AG09319 (cell line): ENCODE data around the gene CBLL1.

Experiments used
- DNase-seq: peaks from one replicate; pipeline ENCODE4 v3.0.0-alpha.2; 2010; ENCODE audit warnings: low read depth; ENCODE audit errors: extremely low read depth
- TF ChIP-seq, protein P1 (sequence below): IDR thresholded peaks from 2 replicates; pipeline ENCODE4 v1.5.1; 2011; ENCODE audit warnings: low read depth, mild to moderate bottlenecking, inconsistent platforms, low read length, moderate library complexity

The CBLL1 gene

DNA sequence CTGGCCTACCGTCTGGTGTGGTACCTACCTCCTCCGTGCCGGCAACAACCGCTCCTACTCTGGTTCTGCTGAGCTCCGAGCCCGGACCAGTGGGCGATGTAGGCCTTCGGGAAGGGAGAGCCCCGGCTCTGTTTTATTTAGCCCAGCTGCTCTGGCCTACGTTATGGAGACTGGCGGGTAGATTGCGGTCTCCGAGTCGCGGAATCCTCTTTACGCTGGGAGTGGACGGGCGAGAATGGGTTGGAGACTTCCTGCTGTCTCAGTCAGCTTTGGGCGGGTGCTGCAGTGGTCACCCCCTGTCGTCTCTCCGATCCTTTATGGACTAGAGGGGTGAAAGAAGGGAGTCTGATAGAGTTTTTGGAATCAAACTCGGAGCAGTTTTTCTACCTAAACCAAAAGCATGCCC is 406 bp downstream of the CBLL1 start:
- TF ChIP-seq, protein P1, sequence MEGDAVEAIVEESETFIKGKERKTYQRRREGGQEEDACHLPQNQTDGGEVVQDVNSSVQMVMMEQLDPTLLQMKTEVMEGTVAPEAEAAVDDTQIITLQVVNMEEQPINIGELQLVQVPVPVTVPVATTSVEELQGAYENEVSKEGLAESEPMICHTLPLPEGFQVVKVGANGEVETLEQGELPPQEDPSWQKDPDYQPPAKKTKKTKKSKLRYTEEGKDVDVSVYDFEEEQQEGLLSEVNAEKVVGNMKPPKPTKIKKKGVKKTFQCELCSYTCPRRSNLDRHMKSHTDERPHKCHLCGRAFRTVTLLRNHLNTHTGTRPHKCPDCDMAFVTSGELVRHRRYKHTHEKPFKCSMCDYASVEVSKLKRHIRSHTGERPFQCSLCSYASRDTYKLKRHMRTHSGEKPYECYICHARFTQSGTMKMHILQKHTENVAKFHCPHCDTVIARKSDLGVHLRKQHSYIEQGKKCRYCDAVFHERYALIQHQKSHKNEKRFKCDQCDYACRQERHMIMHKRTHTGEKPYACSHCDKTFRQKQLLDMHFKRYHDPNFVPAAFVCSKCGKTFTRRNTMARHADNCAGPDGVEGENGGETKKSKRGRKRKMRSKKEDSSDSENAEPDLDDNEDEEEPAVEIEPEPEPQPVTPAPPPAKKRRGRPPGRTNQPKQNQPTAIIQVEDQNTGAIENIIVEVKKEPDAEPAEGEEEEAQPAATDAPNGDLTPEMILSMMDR, result no peak
- DNase-seq, result no peak

DNA sequence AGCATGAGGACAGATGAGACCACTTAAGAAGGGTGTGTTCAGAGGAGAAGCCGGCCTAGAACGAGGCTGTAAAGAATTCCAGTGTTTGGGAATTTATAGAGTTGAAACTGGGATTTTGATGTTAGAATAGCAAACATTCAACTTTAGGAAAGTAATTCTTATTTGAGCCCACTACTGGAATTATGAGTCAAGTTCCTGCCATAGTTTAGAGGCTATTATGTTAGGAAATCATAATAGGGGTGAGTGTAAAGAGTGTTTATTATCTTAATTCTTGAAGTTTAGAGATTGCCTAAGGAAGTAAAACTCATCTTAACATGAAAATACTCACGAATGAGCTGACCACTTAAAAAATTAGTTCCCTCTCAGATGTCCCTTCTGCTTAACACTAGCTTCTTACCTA is 2.1 kb downstream of the CBLL1 start:
- no peak for DNase-seq
- TF ChIP-seq, protein P1, result no peak

DNA sequence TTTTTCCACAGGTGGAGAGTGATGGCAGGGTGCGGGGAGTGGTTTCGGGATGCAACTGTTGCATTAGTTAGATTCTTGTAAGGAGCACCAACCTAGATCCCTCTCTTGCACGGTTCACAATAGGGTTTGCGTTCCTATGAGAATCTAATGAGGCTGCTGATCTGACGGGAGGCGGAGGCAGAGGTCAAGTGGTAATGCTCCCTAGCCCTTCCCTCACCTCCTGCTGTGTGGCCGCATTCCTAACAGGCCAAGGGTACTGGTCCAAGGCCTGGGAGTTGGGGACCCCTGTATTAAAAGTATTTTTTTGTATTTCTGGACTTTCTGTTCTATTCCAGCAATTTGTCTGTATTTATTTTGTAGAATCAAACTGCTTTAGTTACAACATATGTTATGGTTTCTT is 7.2 kb downstream of the CBLL1 start:
- DNase-seq, result no peak
- TF ChIP-seq, protein P1, result no peak

DNA sequence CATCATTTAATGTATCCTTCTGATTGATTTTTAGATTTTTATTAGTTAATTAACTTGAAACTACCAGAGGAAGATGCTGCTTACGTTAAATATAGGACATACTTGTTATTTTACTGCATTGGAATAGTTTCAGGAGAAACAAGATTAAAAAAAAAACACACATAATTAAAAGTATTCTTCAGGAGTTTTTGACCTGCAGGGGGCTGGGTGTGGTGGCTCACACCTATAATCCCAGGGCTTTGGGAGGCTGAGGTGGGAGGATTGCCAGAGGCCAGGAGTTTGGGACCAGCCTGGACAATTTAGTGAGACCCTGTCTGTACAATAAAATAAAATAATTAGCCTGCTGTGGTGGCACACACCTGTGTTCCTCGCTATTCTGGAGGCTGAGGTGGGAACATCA is 10.7 kb downstream of the CBLL1 start:
- TF ChIP-seq, protein P1, result no peak; the same call in none of the 2 replicates
- DNase-seq, result no peak

DNA sequence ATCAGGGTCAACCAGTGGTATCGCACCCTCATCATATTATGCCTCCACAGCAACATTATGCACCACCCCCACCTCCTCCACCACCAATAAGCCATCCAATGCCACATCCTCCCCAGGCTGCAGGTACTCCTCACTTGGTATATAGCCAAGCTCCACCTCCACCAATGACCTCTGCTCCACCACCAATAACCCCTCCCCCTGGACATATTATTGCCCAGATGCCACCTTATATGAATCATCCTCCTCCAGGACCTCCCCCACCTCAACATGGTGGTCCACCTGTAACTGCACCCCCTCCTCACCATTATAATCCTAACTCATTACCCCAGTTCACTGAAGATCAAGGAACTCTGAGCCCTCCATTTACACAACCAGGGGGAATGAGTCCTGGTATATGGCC is 14.7 kb downstream of the CBLL1 start:
- TF ChIP-seq, protein P1, result no peak
- DNase-seq, result no peak

DNA sequence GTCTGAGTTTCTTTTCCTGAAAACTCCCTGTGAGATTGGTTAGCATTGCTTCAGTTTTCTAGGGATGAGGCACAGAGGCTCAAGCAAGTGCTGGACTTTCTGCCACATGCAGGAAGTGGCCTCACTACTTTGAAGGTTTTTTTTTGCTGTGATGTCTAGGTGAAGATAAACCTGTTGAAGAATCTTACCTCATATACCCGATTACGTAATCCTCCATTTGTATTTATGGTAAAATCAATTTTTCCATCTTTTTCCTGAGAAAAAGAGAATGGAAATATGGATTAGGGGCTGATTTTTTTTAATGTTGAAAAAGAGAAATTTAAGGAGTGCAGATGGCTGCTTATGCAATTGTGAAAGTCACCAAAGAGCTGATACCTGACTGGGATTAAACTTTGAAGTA is 23.4 kb downstream of the CBLL1 start:
- TF ChIP-seq, protein P1, result no peak
- no peak for DNase-seq

DNA sequence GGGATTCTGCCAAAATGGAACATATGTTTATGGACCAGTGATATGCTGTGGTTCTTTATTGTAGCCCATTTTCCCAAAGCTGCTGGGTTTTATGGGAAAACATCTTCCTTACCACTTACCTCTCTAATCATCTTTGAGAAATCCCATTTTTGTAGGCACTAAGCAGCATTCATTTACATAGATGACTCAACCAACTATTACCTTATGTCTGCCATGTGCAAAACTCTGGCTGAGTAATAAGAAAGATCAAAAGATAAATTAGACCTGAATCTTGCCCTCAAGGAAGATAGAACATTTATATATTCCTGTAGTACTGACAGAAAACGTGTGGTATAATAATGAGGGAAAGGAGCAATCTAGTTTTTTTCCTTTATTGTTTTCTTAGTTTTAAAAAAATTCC is 24.3 kb downstream of the CBLL1 start:
- TF ChIP-seq, protein P1, result no peak
- DNase-seq, result no peak
